WTC11 (cell line): ENCODE data around the gene PIAS2. TPM values are rescaled to one million over a fixed set of nuclear protein-coding genes. Genes with fewer than 3 reads are reported as not detected.

Source experiments
- ATAC-seq: fragments of 200-7000 bp; cut with Tn5 transposase; 2 replicates; pipeline ENCODE4 v1.10.0; 2021; ENCODE audit warnings: mild to moderate bottlenecking, moderate library complexity
- CTCF ChIA-PET: fragments of 300-600 bp; sonication (Branson Sonifier 250); formaldehyde crosslinking; loops from one replicate; lab custom pipeline; 2021; ENCODE audit warnings: antibody characterized with exemption; lab: Charles Lee
- POLR2A ChIA-PET: fragments of 350-600 bp; sonication (Branson Sonifier 250); formaldehyde crosslinking; loops from one replicate; lab custom pipeline; 2021; ENCODE audit warnings: antibody characterized with exemption; lab: Charles Lee
- DNase-seq: peaks from one replicate; pipeline ENCODE4 v3.0.0; 2021; ENCODE audit warnings: low spot score
- H3K27ac Mint-ChIP-seq: 2 replicates; pipeline ENCODE4 v1.8.0; 2021; ENCODE audit warnings: mixed read lengths
- H3K27me3 Mint-ChIP-seq: 2 replicates; pipeline ENCODE4 v1.8.0; 2021; ENCODE audit warnings: low read depth, mild to moderate bottlenecking, moderate library complexity, mixed read lengths
- H3K36me3 Mint-ChIP-seq: 2 replicates; pipeline ENCODE4 v1.8.0; 2021; ENCODE audit warnings: mixed read lengths
- H3K4me1 Mint-ChIP-seq: 2 replicates; pipeline ENCODE4 v1.8.0; 2022; ENCODE audit warnings: mixed read lengths
- H3K4me3 Mint-ChIP-seq: 2 replicates; pipeline ENCODE4 v1.8.0; 2021; ENCODE audit warnings: mild to moderate bottlenecking, moderate library complexity, mixed read lengths
- H3K9me3 Mint-ChIP-seq: 2 replicates; pipeline ENCODE4 v1.8.0; 2021; ENCODE audit warnings: mixed read lengths
- CBFB ChIP-seq: sonication (generic); formaldehyde crosslinking; IDR thresholded peaks from 2 replicates; pipeline ENCODE4 v1.8.1; 2022; ENCODE audit warnings: mild to moderate bottlenecking, low read depth, missing genetic modification reagents
- CREM ChIP-seq: sonication (generic); formaldehyde crosslinking; IDR thresholded peaks from 2 replicates; pipeline ENCODE4 v1.8.1; 2022; ENCODE audit warnings: mild to moderate bottlenecking, missing genetic modification reagents, moderate library complexity
- ELF4 ChIP-seq: sonication (generic); formaldehyde crosslinking; IDR thresholded peaks from 2 replicates; pipeline ENCODE4 v1.8.1; 2022; ENCODE audit warnings: low read depth, mild to moderate bottlenecking, moderate library complexity, missing genetic modification reagents
- KAT7 ChIP-seq: sonication (generic); formaldehyde crosslinking; IDR thresholded peaks from 2 replicates; pipeline ENCODE4 v1.8.1; 2023; ENCODE audit warnings: missing genetic modification reagents, mild to moderate bottlenecking, borderline replicate concordance
- NFATC4 ChIP-seq: fragments of 250-450 bp; sonication (Bioruptor Pico); IDR thresholded peaks from 2 replicates; pipeline ENCODE4 v1.9.0; 2021; ENCODE audit warnings: mild to moderate bottlenecking
- RORB ChIP-seq: fragments of 250-450 bp; sonication (Bioruptor Pico); IDR thresholded peaks from 2 replicates; pipeline ENCODE4 v1.9.0; 2021; ENCODE audit warnings: mild to moderate bottlenecking
- SMAD4 ChIP-seq: sonication (generic); formaldehyde crosslinking; IDR thresholded peaks from 2 replicates; pipeline ENCODE4 v1.8.0; 2022; ENCODE audit warnings: mild to moderate bottlenecking, missing genetic modification reagents
- SP1 ChIP-seq: sonication (generic); formaldehyde crosslinking; conservative IDR thresholded peaks from 2 replicates; pipeline ENCODE4 v1.8.1; 2022; ENCODE audit warnings: missing genetic modification reagents
- TCF7 ChIP-seq: sonication (generic); formaldehyde crosslinking; IDR thresholded peaks from 2 replicates; pipeline ENCODE4 v1.8.0; 2022; ENCODE audit warnings: mild to moderate bottlenecking, low read depth, missing genetic modification reagents, moderate library complexity
- ZNF121 ChIP-seq: sonication (generic); formaldehyde crosslinking; IDR thresholded peaks from 2 replicates; pipeline ENCODE4 v1.8.0; 2023; ENCODE audit warnings: missing genetic modification reagents
- ZNF232 ChIP-seq: sonication (generic); formaldehyde crosslinking; IDR thresholded peaks from 2 replicates; pipeline ENCODE4 v1.8.0; 2022; ENCODE audit warnings: mild to moderate bottlenecking, missing genetic modification reagents
- total RNA-seq: library from RNA; stranded (reverse); gene quantifications from 3 replicates; pipeline ENCODE4 v1.2.3, GENCODE V29; 2021
- TF ChIP-seq, protein P1 (sequence below): sonication (generic); formaldehyde crosslinking; IDR thresholded peaks from 2 replicates; pipeline ENCODE4 v1.8.0; 2023; ENCODE audit warnings: missing genetic modification reagents, mild to moderate bottlenecking, borderline replicate concordance
- TF ChIP-seq, protein P2 (sequence below): fragments of 250-450 bp; sonication (Bioruptor Pico); IDR thresholded peaks from 2 replicates; pipeline ENCODE4 v1.9.0; 2021; ENCODE audit warnings: mild to moderate bottlenecking
- TF ChIP-seq, protein P3 (sequence below): fragments of 250-450 bp; sonication (Bioruptor Pico); IDR thresholded peaks from 2 replicates; pipeline ENCODE4 v1.9.0; 2021; ENCODE audit warnings: mild to moderate bottlenecking, borderline replicate concordance
- TF ChIP-seq, protein P4 (sequence below): sonication (generic); formaldehyde crosslinking; IDR thresholded peaks from 2 replicates; pipeline ENCODE4 v1.8.0; 2022; ENCODE audit warnings: mild to moderate bottlenecking, missing genetic modification reagents
- TF ChIP-seq, protein P5 (sequence below): sonication (generic); formaldehyde crosslinking; IDR thresholded peaks from 2 replicates; pipeline ENCODE4 v1.8.0; 2023; ENCODE audit warnings: missing genetic modification reagents
- TF ChIP-seq, protein P6 (sequence below): sonication (generic); formaldehyde crosslinking; conservative IDR thresholded peaks from 2 replicates; pipeline ENCODE4 v1.8.1; 2022; ENCODE audit warnings: mild to moderate bottlenecking, missing genetic modification reagents
- TF ChIP-seq, protein P7 (sequence below): sonication (generic); formaldehyde crosslinking; IDR thresholded peaks from 2 replicates; pipeline ENCODE4 v1.8.0; 2022; ENCODE audit warnings: mild to moderate bottlenecking, missing genetic modification reagents
- TF ChIP-seq, protein P8 (sequence below): sonication (generic); formaldehyde crosslinking; IDR thresholded peaks from 2 replicates; pipeline ENCODE4 v1.8.0; 2023; ENCODE audit warnings: mild to moderate bottlenecking, missing genetic modification reagents
- TF ChIP-seq, protein P9 (sequence below): sonication (generic); formaldehyde crosslinking; IDR thresholded peaks from 2 replicates; pipeline ENCODE4 v1.8.1; 2022; ENCODE audit warnings: mild to moderate bottlenecking, moderate library complexity, missing genetic modification reagents

Gene PIAS2
- total RNA-seq, 1 experiment from 2014 or later: 50.7 TPM

DNA sequence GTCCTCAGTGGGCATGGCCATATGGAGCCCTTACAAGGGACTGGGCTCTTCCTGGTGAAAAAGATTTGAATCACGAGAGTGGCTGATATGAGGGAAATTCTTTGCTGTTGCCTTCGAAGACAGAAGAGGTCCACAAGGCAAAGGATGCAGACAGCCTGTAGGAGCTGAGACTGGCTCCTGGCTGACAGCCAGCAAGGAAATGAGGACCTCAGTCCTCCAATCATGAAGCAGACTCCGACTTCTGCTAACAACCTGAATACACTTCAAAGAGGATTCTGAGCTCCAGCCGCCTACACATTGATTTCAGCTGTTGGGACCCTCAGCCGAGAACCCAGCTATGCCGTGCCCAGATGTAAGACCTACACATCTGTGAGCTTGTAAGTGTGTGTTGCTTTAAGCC lies 157.4 kb downstream of the PIAS2 start (continued):
- TF ChIP-seq, protein P1, sequence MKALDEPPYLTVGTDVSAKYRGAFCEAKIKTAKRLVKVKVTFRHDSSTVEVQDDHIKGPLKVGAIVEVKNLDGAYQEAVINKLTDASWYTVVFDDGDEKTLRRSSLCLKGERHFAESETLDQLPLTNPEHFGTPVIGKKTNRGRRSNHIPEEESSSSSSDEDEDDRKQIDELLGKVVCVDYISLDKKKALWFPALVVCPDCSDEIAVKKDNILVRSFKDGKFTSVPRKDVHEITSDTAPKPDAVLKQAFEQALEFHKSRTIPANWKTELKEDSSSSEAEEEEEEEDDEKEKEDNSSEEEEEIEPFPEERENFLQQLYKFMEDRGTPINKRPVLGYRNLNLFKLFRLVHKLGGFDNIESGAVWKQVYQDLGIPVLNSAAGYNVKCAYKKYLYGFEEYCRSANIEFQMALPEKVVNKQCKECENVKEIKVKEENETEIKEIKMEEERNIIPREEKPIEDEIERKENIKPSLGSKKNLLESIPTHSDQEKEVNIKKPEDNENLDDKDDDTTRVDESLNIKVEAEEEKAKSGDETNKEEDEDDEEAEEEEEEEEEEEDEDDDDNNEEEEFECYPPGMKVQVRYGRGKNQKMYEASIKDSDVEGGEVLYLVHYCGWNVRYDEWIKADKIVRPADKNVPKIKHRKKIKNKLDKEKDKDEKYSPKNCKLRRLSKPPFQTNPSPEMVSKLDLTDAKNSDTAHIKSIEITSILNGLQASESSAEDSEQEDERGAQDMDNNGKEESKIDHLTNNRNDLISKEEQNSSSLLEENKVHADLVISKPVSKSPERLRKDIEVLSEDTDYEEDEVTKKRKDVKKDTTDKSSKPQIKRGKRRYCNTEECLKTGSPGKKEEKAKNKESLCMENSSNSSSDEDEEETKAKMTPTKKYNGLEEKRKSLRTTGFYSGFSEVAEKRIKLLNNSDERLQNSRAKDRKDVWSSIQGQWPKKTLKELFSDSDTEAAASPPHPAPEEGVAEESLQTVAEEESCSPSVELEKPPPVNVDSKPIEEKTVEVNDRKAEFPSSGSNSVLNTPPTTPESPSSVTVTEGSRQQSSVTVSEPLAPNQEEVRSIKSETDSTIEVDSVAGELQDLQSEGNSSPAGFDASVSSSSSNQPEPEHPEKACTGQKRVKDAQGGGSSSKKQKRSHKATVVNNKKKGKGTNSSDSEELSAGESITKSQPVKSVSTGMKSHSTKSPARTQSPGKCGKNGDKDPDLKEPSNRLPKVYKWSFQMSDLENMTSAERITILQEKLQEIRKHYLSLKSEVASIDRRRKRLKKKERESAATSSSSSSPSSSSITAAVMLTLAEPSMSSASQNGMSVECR (CRISPR knock-in tag): no peak

DNA sequence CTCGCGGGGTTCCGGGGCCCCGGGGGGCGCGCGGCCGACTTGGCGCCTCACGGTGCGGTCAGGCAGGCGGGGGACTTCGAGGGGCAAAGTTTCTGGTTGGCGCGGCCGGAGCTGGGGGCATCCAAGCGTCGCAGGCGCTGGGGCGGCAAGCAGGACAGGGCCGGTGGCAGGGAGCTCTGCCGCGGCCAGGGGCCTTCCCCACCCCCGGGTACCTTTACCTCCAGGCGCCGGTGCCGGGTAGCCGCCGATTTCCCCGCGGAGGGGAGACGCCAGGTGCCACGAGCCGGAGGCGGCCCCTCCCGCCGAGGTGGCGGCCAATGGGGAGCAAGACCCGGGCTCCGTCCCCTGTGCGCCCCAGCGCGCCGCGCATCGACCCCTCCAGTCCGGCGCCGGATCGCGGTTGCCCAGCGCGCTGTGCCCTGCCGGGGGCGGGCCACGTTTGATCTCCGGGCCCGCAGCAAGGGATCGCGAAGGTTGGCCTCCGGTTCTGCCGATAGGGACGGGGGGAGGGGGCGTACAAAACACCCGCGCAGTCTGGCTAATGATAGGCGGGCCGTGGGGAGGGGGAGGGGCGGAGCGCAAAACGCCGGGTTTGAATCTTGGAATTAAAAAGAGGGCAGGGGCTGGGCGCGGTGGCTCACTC lies 160.6 kb downstream of the PIAS2 start, which contains the start of gene ST8SIA5:
Gene ST8SIA5, minus strand, starts transcription at position 495 of the 643 bp plus-strand sequence. CDS start 545 bp downstream, outside the sequence.
- CTCF ChIA-PET: interaction anchor here (0.6 to 2.6 kb wide), 4 partner anchors 16 to 99 kb away, joined by 3 to 25 read pairs (median 4); partner anchors contain the start of gene LOXHD1
- no peak for TF ChIP-seq CREM
- TF ChIP-seq, protein P2, sequence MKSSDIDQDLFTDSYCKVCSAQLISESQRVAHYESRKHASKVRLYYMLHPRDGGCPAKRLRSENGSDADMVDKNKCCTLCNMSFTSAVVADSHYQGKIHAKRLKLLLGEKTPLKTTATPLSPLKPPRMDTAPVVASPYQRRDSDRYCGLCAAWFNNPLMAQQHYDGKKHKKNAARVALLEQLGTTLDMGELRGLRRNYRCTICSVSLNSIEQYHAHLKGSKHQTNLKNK (CRISPR knock-in tag): no peak
- TF ChIP-seq ZNF121 (CRISPR knock-in tag): peak; percentile 99
- peak; percentile 71; the same call in 1 of the 2 replicates for TF ChIP-seq KAT7 (CRISPR knock-in tag)
- TF ChIP-seq, protein P3, sequence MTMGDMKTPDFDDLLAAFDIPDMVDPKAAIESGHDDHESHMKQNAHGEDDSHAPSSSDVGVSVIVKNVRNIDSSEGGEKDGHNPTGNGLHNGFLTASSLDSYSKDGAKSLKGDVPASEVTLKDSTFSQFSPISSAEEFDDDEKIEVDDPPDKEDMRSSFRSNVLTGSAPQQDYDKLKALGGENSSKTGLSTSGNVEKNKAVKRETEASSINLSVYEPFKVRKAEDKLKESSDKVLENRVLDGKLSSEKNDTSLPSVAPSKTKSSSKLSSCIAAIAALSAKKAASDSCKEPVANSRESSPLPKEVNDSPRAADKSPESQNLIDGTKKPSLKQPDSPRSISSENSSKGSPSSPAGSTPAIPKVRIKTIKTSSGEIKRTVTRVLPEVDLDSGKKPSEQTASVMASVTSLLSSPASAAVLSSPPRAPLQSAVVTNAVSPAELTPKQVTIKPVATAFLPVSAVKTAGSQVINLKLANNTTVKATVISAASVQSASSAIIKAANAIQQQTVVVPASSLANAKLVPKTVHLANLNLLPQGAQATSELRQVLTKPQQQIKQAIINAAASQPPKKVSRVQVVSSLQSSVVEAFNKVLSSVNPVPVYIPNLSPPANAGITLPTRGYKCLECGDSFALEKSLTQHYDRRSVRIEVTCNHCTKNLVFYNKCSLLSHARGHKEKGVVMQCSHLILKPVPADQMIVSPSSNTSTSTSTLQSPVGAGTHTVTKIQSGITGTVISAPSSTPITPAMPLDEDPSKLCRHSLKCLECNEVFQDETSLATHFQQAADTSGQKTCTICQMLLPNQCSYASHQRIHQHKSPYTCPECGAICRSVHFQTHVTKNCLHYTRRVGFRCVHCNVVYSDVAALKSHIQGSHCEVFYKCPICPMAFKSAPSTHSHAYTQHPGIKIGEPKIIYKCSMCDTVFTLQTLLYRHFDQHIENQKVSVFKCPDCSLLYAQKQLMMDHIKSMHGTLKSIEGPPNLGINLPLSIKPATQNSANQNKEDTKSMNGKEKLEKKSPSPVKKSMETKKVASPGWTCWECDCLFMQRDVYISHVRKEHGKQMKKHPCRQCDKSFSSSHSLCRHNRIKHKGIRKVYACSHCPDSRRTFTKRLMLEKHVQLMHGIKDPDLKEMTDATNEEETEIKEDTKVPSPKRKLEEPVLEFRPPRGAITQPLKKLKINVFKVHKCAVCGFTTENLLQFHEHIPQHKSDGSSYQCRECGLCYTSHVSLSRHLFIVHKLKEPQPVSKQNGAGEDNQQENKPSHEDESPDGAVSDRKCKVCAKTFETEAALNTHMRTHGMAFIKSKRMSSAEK (CRISPR knock-in tag): no peak
- TF ChIP-seq, protein P4, sequence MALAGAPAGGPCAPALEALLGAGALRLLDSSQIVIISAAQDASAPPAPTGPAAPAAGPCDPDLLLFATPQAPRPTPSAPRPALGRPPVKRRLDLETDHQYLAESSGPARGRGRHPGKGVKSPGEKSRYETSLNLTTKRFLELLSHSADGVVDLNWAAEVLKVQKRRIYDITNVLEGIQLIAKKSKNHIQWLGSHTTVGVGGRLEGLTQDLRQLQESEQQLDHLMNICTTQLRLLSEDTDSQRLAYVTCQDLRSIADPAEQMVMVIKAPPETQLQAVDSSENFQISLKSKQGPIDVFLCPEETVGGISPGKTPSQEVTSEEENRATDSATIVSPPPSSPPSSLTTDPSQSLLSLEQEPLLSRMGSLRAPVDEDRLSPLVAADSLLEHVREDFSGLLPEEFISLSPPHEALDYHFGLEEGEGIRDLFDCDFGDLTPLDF (CRISPR knock-in tag): no peak
- TF ChIP-seq, protein P5, sequence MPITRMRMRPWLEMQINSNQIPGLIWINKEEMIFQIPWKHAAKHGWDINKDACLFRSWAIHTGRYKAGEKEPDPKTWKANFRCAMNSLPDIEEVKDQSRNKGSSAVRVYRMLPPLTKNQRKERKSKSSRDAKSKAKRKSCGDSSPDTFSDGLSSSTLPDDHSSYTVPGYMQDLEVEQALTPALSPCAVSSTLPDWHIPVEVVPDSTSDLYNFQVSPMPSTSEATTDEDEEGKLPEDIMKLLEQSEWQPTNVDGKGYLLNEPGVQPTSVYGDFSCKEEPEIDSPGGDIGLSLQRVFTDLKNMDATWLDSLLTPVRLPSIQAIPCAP: no peak
- no peak for TF ChIP-seq SMAD4 (CRISPR knock-in tag)
- no peak for TF ChIP-seq NFATC4 (CRISPR knock-in tag)
- TF ChIP-seq, protein P6, sequence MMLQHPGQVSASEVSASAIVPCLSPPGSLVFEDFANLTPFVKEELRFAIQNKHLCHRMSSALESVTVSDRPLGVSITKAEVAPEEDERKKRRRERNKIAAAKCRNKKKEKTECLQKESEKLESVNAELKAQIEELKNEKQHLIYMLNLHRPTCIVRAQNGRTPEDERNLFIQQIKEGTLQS (CRISPR knock-in tag): no peak
- TF ChIP-seq ELF4 (CRISPR knock-in tag): no peak
- TF ChIP-seq TCF7 (CRISPR knock-in tag): no peak
- TF ChIP-seq RORB (CRISPR knock-in tag): no peak
- TF ChIP-seq CBFB (CRISPR knock-in tag): 0 out of 2 replicates have a peak, but pooled peaks have one; percentile 73
- TF ChIP-seq SP1 (CRISPR knock-in tag): no peak
- TF ChIP-seq, protein P7, sequence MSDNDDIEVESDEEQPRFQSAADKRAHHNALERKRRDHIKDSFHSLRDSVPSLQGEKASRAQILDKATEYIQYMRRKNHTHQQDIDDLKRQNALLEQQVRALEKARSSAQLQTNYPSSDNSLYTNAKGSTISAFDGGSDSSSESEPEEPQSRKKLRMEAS (CRISPR knock-in tag): peak; percentile 70
- no peak for TF ChIP-seq ZNF232 (CRISPR knock-in tag)
- TF ChIP-seq, protein P8, sequence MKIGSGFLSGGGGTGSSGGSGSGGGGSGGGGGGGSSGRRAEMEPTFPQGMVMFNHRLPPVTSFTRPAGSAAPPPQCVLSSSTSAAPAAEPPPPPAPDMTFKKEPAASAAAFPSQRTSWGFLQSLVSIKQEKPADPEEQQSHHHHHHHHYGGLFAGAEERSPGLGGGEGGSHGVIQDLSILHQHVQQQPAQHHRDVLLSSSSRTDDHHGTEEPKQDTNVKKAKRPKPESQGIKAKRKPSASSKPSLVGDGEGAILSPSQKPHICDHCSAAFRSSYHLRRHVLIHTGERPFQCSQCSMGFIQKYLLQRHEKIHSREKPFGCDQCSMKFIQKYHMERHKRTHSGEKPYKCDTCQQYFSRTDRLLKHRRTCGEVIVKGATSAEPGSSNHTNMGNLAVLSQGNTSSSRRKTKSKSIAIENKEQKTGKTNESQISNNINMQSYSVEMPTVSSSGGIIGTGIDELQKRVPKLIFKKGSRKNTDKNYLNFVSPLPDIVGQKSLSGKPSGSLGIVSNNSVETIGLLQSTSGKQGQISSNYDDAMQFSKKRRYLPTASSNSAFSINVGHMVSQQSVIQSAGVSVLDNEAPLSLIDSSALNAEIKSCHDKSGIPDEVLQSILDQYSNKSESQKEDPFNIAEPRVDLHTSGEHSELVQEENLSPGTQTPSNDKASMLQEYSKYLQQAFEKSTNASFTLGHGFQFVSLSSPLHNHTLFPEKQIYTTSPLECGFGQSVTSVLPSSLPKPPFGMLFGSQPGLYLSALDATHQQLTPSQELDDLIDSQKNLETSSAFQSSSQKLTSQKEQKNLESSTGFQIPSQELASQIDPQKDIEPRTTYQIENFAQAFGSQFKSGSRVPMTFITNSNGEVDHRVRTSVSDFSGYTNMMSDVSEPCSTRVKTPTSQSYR: 0 out of 2 replicates have a peak, but pooled peaks have one; percentile 65
- TF ChIP-seq, protein P9, sequence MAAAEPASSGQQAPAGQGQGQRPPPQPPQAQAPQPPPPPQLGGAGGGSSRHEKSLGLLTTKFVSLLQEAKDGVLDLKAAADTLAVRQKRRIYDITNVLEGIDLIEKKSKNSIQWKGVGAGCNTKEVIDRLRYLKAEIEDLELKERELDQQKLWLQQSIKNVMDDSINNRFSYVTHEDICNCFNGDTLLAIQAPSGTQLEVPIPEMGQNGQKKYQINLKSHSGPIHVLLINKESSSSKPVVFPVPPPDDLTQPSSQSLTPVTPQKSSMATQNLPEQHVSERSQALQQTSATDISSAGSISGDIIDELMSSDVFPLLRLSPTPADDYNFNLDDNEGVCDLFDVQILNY (CRISPR knock-in tag): no peak

More for the DNA sequence above, 160.6 kb downstream of the PIAS2 start, which contains the start of gene ST8SIA5:
- ATAC-seq: peak; percentile 74
- Mint-ChIP-seq H3K9me3 (no peaks in the 10 kb centered on the region), H3K4me3 (peak within 1 kb of the TSS; percentile 89), H3K4me1 (peaks cover 24% of the 10 kb centered on the region), H3K36me3 (no peaks in the 10 kb centered on the region), H3K27ac (no peak within 1 kb of the TSS), H3K27me3 (peaks cover 59% of the 10 kb centered on the region)
- DNase-seq: peak; percentile 79
- POLR2A ChIA-PET: no interaction called here
